Parathyroid adenoma (tissue), 2 donors: ENCODE results near the gene RER1.

Experiments
- H2AFZ ChIP-seq: fragments of 300-600 bp; sonication (generic); one replicate; pipeline ENCODE4 v1.7.0; 2017; ENCODE audit warnings: antibody characterized with exemption, mild to moderate bottlenecking
- H3K27ac ChIP-seq: fragments of 300-600 bp; sonication (generic); one replicate; pipeline ENCODE4 v1.7.0; 2017
- H3K27me3 ChIP-seq: fragments of 300-600 bp; sonication (generic); one replicate; pipeline ENCODE4 v1.7.0; 2017; ENCODE audit warnings: low read length; ENCODE audit not compliant: control insufficient read depth, insufficient read depth
- H3K36me3 ChIP-seq: fragments of 300-600 bp; sonication (generic); one replicate; pipeline ENCODE4 v1.7.0; 2017; ENCODE audit warnings: low read length; ENCODE audit not compliant: control insufficient read depth, insufficient read depth
- H3K4me1 ChIP-seq: fragments of 300-600 bp; sonication (generic); one replicate; pipeline ENCODE4 v1.7.0; 2017; ENCODE audit warnings: control low read depth
- H3K4me2 ChIP-seq: fragments of 300-600 bp; sonication (generic); one replicate; pipeline ENCODE4 v1.7.0; 2017; ENCODE audit warnings: low read length
- H3K4me3 ChIP-seq: fragments of 300-600 bp; sonication (generic); one replicate; pipeline ENCODE4 v1.7.0; 2017; ENCODE audit warnings: low read depth, low read length
- H3K79me2 ChIP-seq: fragments of 300-600 bp; sonication (generic); one replicate; pipeline ENCODE4 v1.7.0; 2017; ENCODE audit warnings: control low read depth
- H3K9ac ChIP-seq: fragments of 300-600 bp; sonication (generic); one replicate; pipeline ENCODE4 v1.7.0; 2017; ENCODE audit warnings: mild to moderate bottlenecking
- H3K9me3 ChIP-seq: fragments of 300-600 bp; sonication (generic); one replicate; pipeline ENCODE4 v1.7.0; 2017; ENCODE audit warnings: low read length; ENCODE audit not compliant: control insufficient read depth
- TF ChIP-seq, protein P1 (sequence below): fragments of 300-600 bp; sonication (generic); IDR thresholded peaks from one replicate; pipeline ENCODE4 v1.7.0; 2017; ENCODE audit warnings: antibody characterized with exemption, mild to moderate bottlenecking
- donor health status: primary hyperparathyroidism.

Gene RER1

GRCh38 chr1:2376931-2377672 is 14.5 kb upstream of the RER1 start:
- no peaks in the 10 kb centered on the region for H3K79me2 ChIP-seq
- TF ChIP-seq, protein P1, sequence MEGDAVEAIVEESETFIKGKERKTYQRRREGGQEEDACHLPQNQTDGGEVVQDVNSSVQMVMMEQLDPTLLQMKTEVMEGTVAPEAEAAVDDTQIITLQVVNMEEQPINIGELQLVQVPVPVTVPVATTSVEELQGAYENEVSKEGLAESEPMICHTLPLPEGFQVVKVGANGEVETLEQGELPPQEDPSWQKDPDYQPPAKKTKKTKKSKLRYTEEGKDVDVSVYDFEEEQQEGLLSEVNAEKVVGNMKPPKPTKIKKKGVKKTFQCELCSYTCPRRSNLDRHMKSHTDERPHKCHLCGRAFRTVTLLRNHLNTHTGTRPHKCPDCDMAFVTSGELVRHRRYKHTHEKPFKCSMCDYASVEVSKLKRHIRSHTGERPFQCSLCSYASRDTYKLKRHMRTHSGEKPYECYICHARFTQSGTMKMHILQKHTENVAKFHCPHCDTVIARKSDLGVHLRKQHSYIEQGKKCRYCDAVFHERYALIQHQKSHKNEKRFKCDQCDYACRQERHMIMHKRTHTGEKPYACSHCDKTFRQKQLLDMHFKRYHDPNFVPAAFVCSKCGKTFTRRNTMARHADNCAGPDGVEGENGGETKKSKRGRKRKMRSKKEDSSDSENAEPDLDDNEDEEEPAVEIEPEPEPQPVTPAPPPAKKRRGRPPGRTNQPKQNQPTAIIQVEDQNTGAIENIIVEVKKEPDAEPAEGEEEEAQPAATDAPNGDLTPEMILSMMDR = no peak
- H3K4me1 ChIP-seq = no peaks in the 10 kb centered on the region
- H2AFZ ChIP-seq = no peak overlapping the region
- no peaks in the 10 kb centered on the region for H3K36me3 ChIP-seq
- no peak overlapping the region for H3K4me3 ChIP-seq
- H3K27ac ChIP-seq = no peak overlapping the region
- H3K9me3 ChIP-seq = no peaks in the 10 kb centered on the region
- H3K9ac ChIP-seq = no peak overlapping the region
- H3K4me2 ChIP-seq = no peak overlapping the region
- no peaks in the 10 kb centered on the region for H3K27me3 ChIP-seq

- TF ChIP-seq, protein P1 = no peak
- no peak overlapping the region for H3K27ac ChIP-seq
These were observed 13.7 kb upstream of the RER1 start for GRCh38 chr1:2377751-2378440.

GRCh38 chr1:2378441-2378851 is 13.2 kb upstream of the RER1 start:
- no peaks in the 10 kb centered on the region for H3K9me3 ChIP-seq
- no peak overlapping the region for H3K9ac ChIP-seq
- TF ChIP-seq, protein P1 = no peak
- H3K4me3 ChIP-seq = no peak overlapping the region
- H3K4me2 ChIP-seq = no peak overlapping the region
- no peak overlapping the region for H3K27ac ChIP-seq
- H3K27me3 ChIP-seq = no peaks in the 10 kb centered on the region
- H3K79me2 ChIP-seq = no peaks in the 10 kb centered on the region
- H3K4me1 ChIP-seq = no peaks in the 10 kb centered on the region
- H2AFZ ChIP-seq = no peak overlapping the region
- no peaks in the 10 kb centered on the region for H3K36me3 ChIP-seq

More at GRCh38 chr1:2377751-2378440, 13.7 kb upstream of the RER1 start:
- Histone ChIP-seq H3K4me1 (no peaks in the 10 kb centered on the region), H3K36me3 (no peaks in the 10 kb centered on the region), H3K9me3 (no peaks in the 10 kb centered on the region), H3K79me2 (no peaks in the 10 kb centered on the region), H3K4me2 (no peak overlapping the region), H3K9ac (no peak overlapping the region), H3K27me3 (no peaks in the 10 kb centered on the region), H3K4me3 (no peak overlapping the region), H2AFZ (no peak overlapping the region)

- no peaks in the 10 kb centered on the region for H3K36me3 ChIP-seq
These were observed 12.5 kb upstream of the RER1 start for GRCh38 chr1:2378956-2379732.

More at GRCh38 chr1:2378956-2379732, 12.5 kb upstream of the RER1 start:
- TF ChIP-seq, protein P1 = no peak
- no peak overlapping the region for H3K4me3 ChIP-seq
- no peak overlapping the region for H2AFZ ChIP-seq
- no peaks in the 10 kb centered on the region for H3K27me3 ChIP-seq
- no peaks in the 10 kb centered on the region for H3K9me3 ChIP-seq
- no peaks in the 10 kb centered on the region for H3K4me1 ChIP-seq
- H3K79me2 ChIP-seq = no peaks in the 10 kb centered on the region
- H3K27ac ChIP-seq = no peak overlapping the region
- H3K9ac ChIP-seq = no peak overlapping the region
- no peak overlapping the region for H3K4me2 ChIP-seq
